ENCODE measurements around the gene DPP3. TPM values are rescaled to one million over a fixed set of nuclear protein-coding genes. Genes with fewer than 3 reads are reported as not detected.

The DPP3 gene
- total RNA-seq, 1 experiment from 2014 or later, result 55.6 TPM

DNA sequence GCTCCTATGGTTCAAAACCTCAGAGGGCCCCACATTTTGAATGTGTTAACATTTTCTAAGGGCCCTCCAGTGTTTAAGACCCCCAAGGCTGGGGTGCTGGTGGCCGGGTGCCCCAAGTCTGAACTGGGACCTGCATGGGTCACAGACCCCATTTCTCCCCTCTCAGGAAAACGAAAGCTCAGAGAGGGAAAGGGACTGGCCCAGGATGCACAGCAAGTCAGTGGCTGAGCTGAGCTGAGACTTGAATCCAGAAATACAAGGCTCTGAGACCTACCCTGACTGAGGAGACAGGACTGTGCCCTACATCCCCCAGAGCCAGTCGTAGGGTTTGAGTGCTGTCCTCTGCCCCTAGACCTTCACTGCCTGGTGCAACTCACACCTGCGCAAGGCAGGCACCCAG is 70.7 kb downstream of the DPP3 start (continued):
- TF ChIP-seq SP1 (IDR thresholded peaks at IDR 0.05; ENCODE audit: low read depth) (no peak), CEBPB (IDR thresholded peaks at IDR 0.05; ENCODE audit: low read depth) (no peak), JUND (IDR thresholded peaks at IDR 0.05) (no peak), TCF7L2 (IDR thresholded peaks at IDR 0.05; ENCODE audit: borderline replicate concordance, extremely low read depth, insufficient read depth, insufficient read length) (no peak)
- TF ChIP-seq, protein P1, sequence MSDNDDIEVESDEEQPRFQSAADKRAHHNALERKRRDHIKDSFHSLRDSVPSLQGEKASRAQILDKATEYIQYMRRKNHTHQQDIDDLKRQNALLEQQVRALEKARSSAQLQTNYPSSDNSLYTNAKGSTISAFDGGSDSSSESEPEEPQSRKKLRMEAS (IDR thresholded peaks at IDR 0.05), result no peak

DNA sequence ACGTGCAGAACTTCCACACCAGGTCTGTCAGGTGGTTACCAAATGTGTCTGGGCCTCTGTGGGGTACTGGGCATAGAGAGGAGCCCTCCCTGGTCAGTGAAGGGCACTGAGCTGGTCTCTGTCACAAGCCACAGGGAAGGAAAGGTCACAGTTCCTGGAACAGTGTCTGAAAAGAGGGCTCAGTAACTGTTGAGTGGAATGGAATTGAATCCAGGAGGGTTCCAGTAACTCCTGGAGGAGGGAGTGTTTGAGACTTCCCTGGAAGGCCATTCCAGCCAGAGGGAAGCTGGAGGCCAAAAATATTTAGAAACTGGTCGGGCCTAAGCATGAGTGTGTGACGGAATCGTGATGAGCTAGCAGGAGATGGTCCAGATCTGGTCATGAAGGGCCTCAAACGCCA is 74.4 kb downstream of the DPP3 start:
- Histone ChIP-seq H3K79me2 (ENCODE audit: insufficient read depth, low read length) (no peaks in the 10 kb centered on the region), H3K4me1 (ENCODE audit: control insufficient read depth in 1 of 2, insufficient read depth in 2 of 2, low read length in 2 of 2) (no peaks in the 10 kb centered on the region), H3K4me3 (replicated peaks in 1 of 2; ENCODE audit: low read depth in 1 of 2, low read length in 2 of 2) (no peak overlapping the region), H3K27me3 (ENCODE audit: insufficient read depth, low read length) (no peaks in the 10 kb centered on the region), H3K9me3 (ENCODE audit: control insufficient read depth in 1 of 2, insufficient read depth in 1 of 2, low read depth in 1 of 2, low read length in 2 of 2) (no peaks in the 10 kb centered on the region), H3K9me2 (ENCODE audit: insufficient read depth) (no peaks in the 10 kb centered on the region), H3K9ac (ENCODE audit: low read length) (no peak overlapping the region), H3K4me2 (ENCODE audit: low read length) (no peak overlapping the region), H3K36me3 (ENCODE audit: control insufficient read depth in 1 of 2, insufficient read depth in 2 of 2, low read length in 2 of 2) (no peaks in the 10 kb centered on the region), H4K20me1 (ENCODE audit: insufficient read depth) (no peaks in the 10 kb centered on the region), H3K27ac (ENCODE audit: low read depth, low read length) (no peak overlapping the region), H2AFZ (ENCODE audit: low read depth, low read length, poor library complexity, severe bottlenecking) (no peak overlapping the region)
- ChIA-PET RAD21 (ENCODE audit: low non-redundant PET in 1 of 2, low total read pairs in 2 of 2, uncharacterized antibody in 2 of 2, unreplicated experiment in 2 of 2) (no interaction called here), CTCF (no interaction called here), POLR2A (no interaction called here)
- ATAC-seq, result no peak
- TF ChIP-seq TCF7L2 (IDR thresholded peaks at IDR 0.05; ENCODE audit: borderline replicate concordance, extremely low read depth, insufficient read depth, insufficient read length) (no peak), CEBPB (IDR thresholded peaks at IDR 0.05; ENCODE audit: low read depth) (no peak), SP1 (IDR thresholded peaks at IDR 0.05; ENCODE audit: low read depth) (no peak), SRF (IDR thresholded peaks at IDR 0.05; ENCODE audit: low read depth) (no peak), CBX3 (IDR thresholded peaks at IDR 0.05; ENCODE audit: low read depth) (no peak), EZH2phosphoT487 (IDR thresholded peaks at IDR 0.05; ENCODE audit: borderline replicate concordance) (no peak), POLR2A (IDR thresholded peaks at IDR 0.05; ENCODE audit: borderline replicate concordance, extremely low read depth, insufficient read depth, insufficient read length) (no peak), YY1 (IDR thresholded peaks at IDR 0.05; ENCODE audit: extremely low read depth, insufficient replicate concordance, low read depth, low read length) (no peak), FOSL1 (IDR thresholded peaks at IDR 0.05; ENCODE audit: low read depth) (no peak)
- TF ChIP-seq, protein P2, sequence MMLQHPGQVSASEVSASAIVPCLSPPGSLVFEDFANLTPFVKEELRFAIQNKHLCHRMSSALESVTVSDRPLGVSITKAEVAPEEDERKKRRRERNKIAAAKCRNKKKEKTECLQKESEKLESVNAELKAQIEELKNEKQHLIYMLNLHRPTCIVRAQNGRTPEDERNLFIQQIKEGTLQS (IDR thresholded peaks at IDR 0.05), result no peak
- no peak for DNase-seq (ENCODE audit: low read depth, low spot score)
- no TSS peak for BruUV-seq (replicated peaks)
- intact Hi-C loops (cut with micrococcal nuclease), result no loop called here
